DOHH2 (cell line): ENCODE measurements around the gene SEC24B.
A peak's percentile ranks its signal among the peaks of the same experiment; 100 is the strongest.

Experiments
- H3F3A ChIP-seq: fragments of 200-600 bp; sonication (generic), shearing (Covaris generic); 2 replicates; pipeline ENCODE4 v1.6.0; 2016; ENCODE audit warnings: antibody characterized with exemption, mild to moderate bottlenecking; ENCODE audit not compliant: control insufficient read depth, insufficient read depth
- H3K27ac ChIP-seq: fragments of 200-600 bp; sonication (generic); 2 replicates; pipeline ENCODE4 v1.5.1; 2014; ENCODE audit warnings: low read depth, mild to moderate bottlenecking, low read length, moderate library complexity
- H3K27me3 ChIP-seq: fragments of 200-600 bp; sonication (generic); 2 replicates; pipeline ENCODE4 v1.6.1; 2014; ENCODE audit warnings: mild to moderate bottlenecking, low read length, mixed read lengths; ENCODE audit not compliant: control insufficient read depth
- H3K36me3 ChIP-seq: fragments of 200-600 bp; sonication (generic); 2 replicates; pipeline ENCODE4 v1.6.1; 2014; ENCODE audit warnings: mild to moderate bottlenecking, low read length, moderate library complexity, mixed read lengths; ENCODE audit not compliant: control insufficient read depth
- H3K4me1 ChIP-seq: fragments of 200-600 bp; sonication (generic); 2 replicates; pipeline ENCODE4 v1.6.1; 2014; ENCODE audit warnings: mild to moderate bottlenecking, low read length, mixed read lengths; ENCODE audit not compliant: control insufficient read depth
- H3K4me2 ChIP-seq: fragments of 200-600 bp; sonication (generic); 2 replicates; pipeline ENCODE4 v1.6.0; 2014; ENCODE audit warnings: mild to moderate bottlenecking, low read length, moderate library complexity
- H3K4me3 ChIP-seq: fragments of 200-600 bp; sonication (generic); 2 replicates; pipeline ENCODE4 v1.5.1; 2014; ENCODE audit warnings: mild to moderate bottlenecking, low read length, mixed read lengths
- H3K79me2 ChIP-seq: fragments of 200-600 bp; sonication (generic); 2 replicates; pipeline ENCODE4 v1.6.1; 2014; ENCODE audit warnings: mild to moderate bottlenecking, low read length, mixed read lengths; ENCODE audit not compliant: control insufficient read depth
- H3K9me2 ChIP-seq: fragments of 200-600 bp; sonication (generic); replicated peaks from 2 replicates; pipeline ENCODE4 v1.6.1; 2014; ENCODE audit warnings: mild to moderate bottlenecking, low read length, mixed read lengths; ENCODE audit not compliant: control insufficient read depth
- H3K9me3 ChIP-seq: fragments of 200-600 bp; sonication (generic); 2 replicates; pipeline ENCODE4 v1.6.1; 2014; ENCODE audit warnings: antibody characterized with exemption, low read length, mixed read lengths; ENCODE audit not compliant: control insufficient read depth, insufficient read depth
- H4K20me1 ChIP-seq: fragments of 200-600 bp; sonication (generic); 2 replicates; pipeline ENCODE4 v1.6.0; 2014; ENCODE audit warnings: low read depth, mild to moderate bottlenecking, antibody characterized with exemption, low read length, moderate library complexity; ENCODE audit not compliant: control insufficient read depth, insufficient read depth
- EZH2phosphoT487 ChIP-seq: fragments of 200-600 bp; sonication (generic); IDR thresholded peaks from 2 replicates; pipeline ENCODE4 v1.6.1; 2017; ENCODE audit warnings: borderline replicate concordance, mild to moderate bottlenecking, antibody characterized with exemption, low read length, moderate library complexity, mixed read lengths
- TF ChIP-seq, protein P1 (sequence below): fragments of 200-600 bp; sonication (generic); IDR thresholded peaks from one replicate; pipeline ENCODE4 v1.5.1; 2014; ENCODE audit warnings: antibody characterized with exemption, mild to moderate bottlenecking, low read depth, low read length; ENCODE audit not compliant: poor library complexity, severe bottlenecking

SEC24B gene

DNA sequence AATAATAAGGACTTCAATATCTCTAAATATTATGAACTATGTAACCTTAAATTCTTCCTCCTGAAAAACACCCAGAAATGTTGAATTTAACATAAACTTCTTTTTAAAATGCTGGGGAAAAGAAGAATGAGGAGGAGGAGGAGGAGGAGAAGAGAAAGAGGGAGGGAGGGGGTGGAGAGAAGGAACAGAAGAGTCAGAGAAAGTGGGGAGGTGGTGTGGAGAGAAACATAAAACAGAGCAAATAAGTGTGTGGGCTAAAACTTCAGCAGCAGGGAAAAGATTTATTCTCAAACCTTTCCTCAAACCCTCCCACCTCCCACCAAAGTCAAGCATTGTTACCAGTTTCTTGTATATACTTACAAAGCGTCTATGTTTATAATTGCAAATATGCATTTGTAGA, 34.7 kb upstream of the SEC24B start:
- H3K9me2 ChIP-seq, result no peaks in the 10 kb centered on the region
- no peaks in the 10 kb centered on the region for H3K9me3 ChIP-seq
- H3K36me3 ChIP-seq, result no peaks in the 10 kb centered on the region
- no peak overlapping the region for H3K4me2 ChIP-seq
- no peaks in the 10 kb centered on the region for H3F3A ChIP-seq
- H4K20me1 ChIP-seq, result no peaks in the 10 kb centered on the region
- no peak for TF ChIP-seq EZH2phosphoT487
- TF ChIP-seq, protein P1, sequence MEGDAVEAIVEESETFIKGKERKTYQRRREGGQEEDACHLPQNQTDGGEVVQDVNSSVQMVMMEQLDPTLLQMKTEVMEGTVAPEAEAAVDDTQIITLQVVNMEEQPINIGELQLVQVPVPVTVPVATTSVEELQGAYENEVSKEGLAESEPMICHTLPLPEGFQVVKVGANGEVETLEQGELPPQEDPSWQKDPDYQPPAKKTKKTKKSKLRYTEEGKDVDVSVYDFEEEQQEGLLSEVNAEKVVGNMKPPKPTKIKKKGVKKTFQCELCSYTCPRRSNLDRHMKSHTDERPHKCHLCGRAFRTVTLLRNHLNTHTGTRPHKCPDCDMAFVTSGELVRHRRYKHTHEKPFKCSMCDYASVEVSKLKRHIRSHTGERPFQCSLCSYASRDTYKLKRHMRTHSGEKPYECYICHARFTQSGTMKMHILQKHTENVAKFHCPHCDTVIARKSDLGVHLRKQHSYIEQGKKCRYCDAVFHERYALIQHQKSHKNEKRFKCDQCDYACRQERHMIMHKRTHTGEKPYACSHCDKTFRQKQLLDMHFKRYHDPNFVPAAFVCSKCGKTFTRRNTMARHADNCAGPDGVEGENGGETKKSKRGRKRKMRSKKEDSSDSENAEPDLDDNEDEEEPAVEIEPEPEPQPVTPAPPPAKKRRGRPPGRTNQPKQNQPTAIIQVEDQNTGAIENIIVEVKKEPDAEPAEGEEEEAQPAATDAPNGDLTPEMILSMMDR, result no peak
- H3K4me3 ChIP-seq, result no peak overlapping the region
- H3K79me2 ChIP-seq, result no peaks in the 10 kb centered on the region
- peaks cover 25% of the 10 kb centered on the region for H3K4me1 ChIP-seq
- H3K27me3 ChIP-seq, result no peaks in the 10 kb centered on the region
- H3K27ac ChIP-seq, result no peak overlapping the region

DNA sequence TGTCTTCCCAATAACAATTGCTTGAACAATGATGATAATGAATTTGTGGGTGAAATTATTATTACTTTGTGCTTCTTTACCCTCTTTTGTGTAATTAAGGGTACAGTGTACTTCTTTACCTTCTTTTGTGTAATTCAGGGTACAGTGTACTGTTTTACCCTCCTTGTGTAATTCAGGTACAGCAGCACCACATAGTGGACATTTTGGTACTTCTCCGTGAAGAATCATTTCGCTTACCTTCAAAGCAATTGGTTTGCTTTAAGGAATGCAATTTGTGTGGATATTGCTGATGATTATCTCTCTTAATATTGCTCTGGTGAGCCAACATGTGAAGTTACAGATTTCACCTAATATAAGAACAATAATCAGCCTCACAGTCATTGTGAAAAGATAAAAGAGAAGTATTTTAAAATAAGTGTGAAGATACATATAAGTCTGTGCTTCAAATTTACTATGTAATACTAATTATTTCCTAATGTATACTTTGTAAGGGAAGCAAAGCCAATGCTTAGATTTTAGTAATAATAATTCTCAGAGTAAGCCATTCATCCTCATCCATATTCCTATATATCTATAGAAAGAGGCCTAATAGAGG, 27.2 kb upstream of the SEC24B start:
- Histone ChIP-seq H3K79me2 (no peaks in the 10 kb centered on the region), H3K4me1 (peaks cover 5% of the 10 kb centered on the region), H3F3A (no peaks in the 10 kb centered on the region), H3K4me3 (no peak overlapping the region), H3K27me3 (no peaks in the 10 kb centered on the region; the same call in 1 of the 2 replicates), H3K9me3 (no peaks in the 10 kb centered on the region), H3K36me3 (no peaks in the 10 kb centered on the region), H4K20me1 (no peaks in the 10 kb centered on the region), H3K27ac (no peak overlapping the region), H3K9me2 (no peaks in the 10 kb centered on the region), H3K4me2 (no peak overlapping the region)
- TF ChIP-seq, protein P1, result peak; percentile 73
- TF ChIP-seq EZH2phosphoT487, result no peak

DNA sequence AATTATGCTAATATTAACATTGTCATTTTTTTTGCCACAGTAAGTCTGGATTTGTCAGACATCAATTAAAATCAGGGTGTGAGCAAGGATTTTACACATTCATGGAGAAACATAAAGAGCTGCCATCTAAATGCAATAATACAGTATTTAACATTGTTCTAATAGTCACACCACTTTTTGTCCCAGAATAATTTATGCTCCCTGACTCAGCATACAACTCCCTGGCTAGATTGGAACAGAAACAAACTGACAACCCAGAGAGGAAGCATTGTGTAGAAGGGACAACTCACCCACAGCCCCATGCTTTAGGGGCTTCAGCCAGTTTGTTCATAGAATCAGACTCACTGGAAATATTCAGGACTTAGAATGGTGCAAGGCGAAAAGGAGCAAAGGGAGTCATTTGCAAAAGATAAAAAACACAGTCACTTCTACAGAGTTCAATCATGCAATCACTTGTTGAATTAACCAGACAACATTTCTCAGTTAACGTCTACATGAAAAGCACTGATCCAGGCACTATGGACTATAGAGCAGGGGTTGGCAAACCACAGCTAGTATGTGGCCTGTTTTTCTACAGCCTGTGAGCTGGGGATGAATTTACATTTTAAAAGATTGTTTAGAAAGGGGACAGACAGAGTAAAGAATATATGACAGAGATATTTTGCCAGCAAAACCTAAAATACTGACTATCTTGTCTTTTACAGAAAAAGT, 26.4 kb upstream of the SEC24B start:
- Histone ChIP-seq H3K4me3 (no peak overlapping the region), H4K20me1 (no peaks in the 10 kb centered on the region), H3K79me2 (no peaks in the 10 kb centered on the region), H3F3A (no peaks in the 10 kb centered on the region), H3K27ac (no peak overlapping the region), H3K27me3 (no peaks in the 10 kb centered on the region; the same call in 1 of the 2 replicates), H3K4me2 (no peak overlapping the region), H3K4me1 (peaks cover 5% of the 10 kb centered on the region), H3K9me2 (no peaks in the 10 kb centered on the region), H3K9me3 (no peaks in the 10 kb centered on the region), H3K36me3 (no peaks in the 10 kb centered on the region)
- TF ChIP-seq EZH2phosphoT487, result no peak
- TF ChIP-seq, protein P1, result no peak
